Measurements from ENCODE around the gene TRIM41. TPM values are rescaled to one million over a fixed set of nuclear protein-coding genes. Genes with fewer than 3 reads are reported as not detected.
A peak's percentile ranks its signal among the peaks of the same experiment; 100 is the strongest.

Gene TRIM41
- total and polyA plus RNA-seq, 2 of the 13 experiments (the other 11 are each of a cell fraction or from before 2014, with no cell fraction given), result 10.2 to 16.7 TPM

DNA sequence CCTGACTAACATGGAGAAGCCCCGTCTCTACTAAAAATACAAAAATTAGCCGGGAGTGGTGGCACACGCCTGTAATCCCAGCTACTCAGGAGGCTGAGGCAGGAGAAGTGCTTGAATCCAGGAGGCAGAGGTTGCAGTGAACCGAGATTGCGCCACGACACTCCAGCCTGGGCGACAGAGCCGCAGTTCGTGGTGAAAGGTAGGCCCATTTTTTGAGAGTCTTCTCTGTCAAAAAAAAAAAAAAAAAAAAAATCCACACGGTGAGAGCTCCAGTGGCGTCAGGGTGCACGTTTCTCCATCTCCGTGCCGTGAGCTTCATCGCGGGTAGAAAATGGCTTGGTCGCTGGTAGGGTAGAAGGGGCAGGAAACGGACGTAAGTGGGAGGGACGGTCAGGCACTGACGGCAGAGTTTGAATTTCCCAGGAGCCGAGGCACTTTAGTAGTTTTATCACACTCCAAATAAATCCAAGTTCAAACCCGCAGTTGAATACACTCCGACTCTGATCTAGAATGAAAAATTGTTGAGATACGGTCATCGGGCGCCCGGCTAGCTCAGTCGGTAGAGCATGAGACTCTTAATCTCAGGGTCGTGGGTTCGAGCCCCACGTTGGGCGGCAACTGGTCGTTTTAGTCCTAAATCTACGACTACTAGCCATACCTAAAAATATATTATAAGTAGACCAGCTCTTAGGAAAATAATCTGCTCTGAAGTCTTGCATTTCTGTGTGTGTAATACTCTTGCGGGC, 15.7 kb upstream of the TRIM41 start (continued):
- TF ChIP-seq, protein P1, sequence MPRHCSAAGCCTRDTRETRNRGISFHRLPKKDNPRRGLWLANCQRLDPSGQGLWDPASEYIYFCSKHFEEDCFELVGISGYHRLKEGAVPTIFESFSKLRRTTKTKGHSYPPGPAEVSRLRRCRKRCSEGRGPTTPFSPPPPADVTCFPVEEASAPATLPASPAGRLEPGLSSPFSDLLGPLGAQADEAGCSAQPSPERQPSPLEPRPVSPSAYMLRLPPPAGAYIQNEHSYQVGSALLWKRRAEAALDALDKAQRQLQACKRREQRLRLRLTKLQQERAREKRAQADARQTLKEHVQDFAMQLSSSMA (CRISPR knock-in tag; IDR thresholded peaks at IDR 0.05), result no peak
- TF ChIP-seq ISL2 (CRISPR knock-in tag; IDR thresholded peaks at IDR 0.05) (peak; percentile 23; the same call in 1 of the 2 replicates), FOXK1 (CRISPR knock-in tag; IDR thresholded peaks at IDR 0.05; ENCODE audit: borderline replicate concordance, low read depth) (0 out of 2 replicates have a peak, but pooled peaks have one; percentile 31), THYN1 (CRISPR knock-in tag; IDR thresholded peaks at IDR 0.05; ENCODE audit: borderline replicate concordance, low read depth) (no peak), ZBTB1 (CRISPR knock-in tag; IDR thresholded peaks at IDR 0.05; ENCODE audit: borderline replicate concordance) (no peak), NCOA2 (CRISPR knock-in tag; IDR thresholded peaks at IDR 0.05) (0 out of 2 replicates have a peak, but pooled peaks have one; percentile 9), ZNF432 (CRISPR knock-in tag; IDR thresholded peaks at IDR 0.05; ENCODE audit: borderline replicate concordance) (no peak), ZNF430 (CRISPR knock-in tag; IDR thresholded peaks at IDR 0.05) (0 out of 2 replicates have a peak, but pooled peaks have one; percentile 42), XBP1 (CRISPR knock-in tag; IDR thresholded peaks at IDR 0.05) (no peak), CAMTA2 (CRISPR knock-in tag; IDR thresholded peaks at IDR 0.05; ENCODE audit: borderline replicate concordance) (no peak), REL (CRISPR knock-in tag; conservative IDR thresholded peaks at IDR 0.05) (0 out of 2 replicates have a peak, but pooled peaks have one; percentile 3), ASH2L (IDR thresholded peaks at IDR 0.05; ENCODE audit: insufficient read length, low read depth, low read length) (peak; percentile 59)
- TF ChIP-seq, protein P2, sequence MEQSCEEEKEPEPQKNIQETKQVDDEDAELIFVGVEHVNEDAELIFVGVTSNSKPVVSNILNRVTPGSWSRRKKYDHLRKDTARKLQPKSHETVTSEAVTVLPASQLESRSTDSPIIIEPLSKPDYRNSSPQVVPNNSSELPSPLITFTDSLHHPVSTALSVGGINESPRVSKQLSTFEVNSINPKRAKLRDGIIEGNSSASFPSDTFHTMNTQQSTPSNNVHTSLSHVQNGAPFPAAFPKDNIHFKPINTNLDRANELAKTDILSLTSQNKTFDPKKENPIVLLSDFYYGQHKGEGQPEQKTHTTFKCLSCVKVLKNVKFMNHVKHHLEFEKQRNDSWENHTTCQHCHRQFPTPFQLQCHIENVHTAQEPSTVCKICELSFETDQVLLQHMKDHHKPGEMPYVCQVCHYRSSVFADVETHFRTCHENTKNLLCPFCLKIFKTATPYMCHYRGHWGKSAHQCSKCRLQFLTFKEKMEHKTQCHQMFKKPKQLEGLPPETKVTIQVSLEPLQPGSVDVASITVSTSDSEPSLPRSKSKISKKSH (CRISPR knock-in tag; IDR thresholded peaks at IDR 0.05; ENCODE audit: borderline replicate concordance), result no peak
- TF ChIP-seq, protein P3, sequence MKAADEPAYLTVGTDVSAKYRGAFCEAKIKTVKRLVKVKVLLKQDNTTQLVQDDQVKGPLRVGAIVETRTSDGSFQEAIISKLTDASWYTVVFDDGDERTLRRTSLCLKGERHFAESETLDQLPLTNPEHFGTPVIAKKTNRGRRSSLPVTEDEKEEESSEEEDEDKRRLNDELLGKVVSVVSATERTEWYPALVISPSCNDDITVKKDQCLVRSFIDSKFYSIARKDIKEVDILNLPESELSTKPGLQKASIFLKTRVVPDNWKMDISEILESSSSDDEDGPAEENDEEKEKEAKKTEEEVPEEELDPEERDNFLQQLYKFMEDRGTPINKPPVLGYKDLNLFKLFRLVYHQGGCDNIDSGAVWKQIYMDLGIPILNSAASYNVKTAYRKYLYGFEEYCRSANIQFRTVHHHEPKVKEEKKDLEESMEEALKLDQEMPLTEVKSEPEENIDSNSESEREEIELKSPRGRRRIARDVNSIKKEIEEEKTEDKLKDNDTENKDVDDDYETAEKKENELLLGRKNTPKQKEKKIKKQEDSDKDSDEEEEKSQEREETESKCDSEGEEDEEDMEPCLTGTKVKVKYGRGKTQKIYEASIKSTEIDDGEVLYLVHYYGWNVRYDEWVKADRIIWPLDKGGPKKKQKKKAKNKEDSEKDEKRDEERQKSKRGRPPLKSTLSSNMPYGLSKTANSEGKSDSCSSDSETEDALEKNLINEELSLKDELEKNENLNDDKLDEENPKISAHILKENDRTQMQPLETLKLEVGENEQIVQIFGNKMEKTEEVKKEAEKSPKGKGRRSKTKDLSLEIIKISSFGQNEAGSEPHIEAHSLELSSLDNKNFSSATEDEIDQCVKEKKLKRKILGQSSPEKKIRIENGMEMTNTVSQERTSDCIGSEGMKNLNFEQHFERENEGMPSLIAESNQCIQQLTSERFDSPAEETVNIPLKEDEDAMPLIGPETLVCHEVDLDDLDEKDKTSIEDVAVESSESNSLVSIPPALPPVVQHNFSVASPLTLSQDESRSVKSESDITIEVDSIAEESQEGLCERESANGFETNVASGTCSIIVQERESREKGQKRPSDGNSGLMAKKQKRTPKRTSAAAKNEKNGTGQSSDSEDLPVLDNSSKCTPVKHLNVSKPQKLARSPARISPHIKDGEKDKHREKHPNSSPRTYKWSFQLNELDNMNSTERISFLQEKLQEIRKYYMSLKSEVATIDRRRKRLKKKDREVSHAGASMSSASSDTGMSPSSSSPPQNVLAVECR (CRISPR knock-in tag; IDR thresholded peaks at IDR 0.05; ENCODE audit: borderline replicate concordance), result no peak; the same call in 1 of the 2 replicates
- TF ChIP-seq, protein P4, sequence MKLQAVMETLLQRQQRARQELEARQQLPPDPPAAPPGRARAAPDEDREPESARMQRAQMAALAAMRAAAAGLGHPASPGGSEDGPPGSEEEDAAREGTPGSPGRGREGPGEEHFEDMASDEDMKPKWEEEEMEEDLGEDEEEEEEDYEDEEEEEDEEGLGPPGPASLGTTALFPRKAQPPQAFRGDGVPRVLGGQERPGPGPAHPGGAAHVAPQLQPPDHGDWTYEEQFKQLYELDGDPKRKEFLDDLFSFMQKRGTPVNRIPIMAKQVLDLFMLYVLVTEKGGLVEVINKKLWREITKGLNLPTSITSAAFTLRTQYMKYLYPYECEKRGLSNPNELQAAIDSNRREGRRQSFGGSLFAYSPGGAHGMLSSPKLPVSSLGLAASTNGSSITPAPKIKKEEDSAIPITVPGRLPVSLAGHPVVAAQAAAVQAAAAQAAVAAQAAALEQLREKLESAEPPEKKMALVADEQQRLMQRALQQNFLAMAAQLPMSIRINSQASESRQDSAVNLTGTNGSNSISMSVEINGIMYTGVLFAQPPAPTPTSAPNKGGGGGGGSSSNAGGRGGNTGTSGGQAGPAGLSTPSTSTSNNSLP (IDR thresholded peaks at IDR 0.05; ENCODE audit: low read depth, low read length), result peak; percentile 83
